ENCODE measurements around the gene EHD4.

Gene EHD4

DNA sequence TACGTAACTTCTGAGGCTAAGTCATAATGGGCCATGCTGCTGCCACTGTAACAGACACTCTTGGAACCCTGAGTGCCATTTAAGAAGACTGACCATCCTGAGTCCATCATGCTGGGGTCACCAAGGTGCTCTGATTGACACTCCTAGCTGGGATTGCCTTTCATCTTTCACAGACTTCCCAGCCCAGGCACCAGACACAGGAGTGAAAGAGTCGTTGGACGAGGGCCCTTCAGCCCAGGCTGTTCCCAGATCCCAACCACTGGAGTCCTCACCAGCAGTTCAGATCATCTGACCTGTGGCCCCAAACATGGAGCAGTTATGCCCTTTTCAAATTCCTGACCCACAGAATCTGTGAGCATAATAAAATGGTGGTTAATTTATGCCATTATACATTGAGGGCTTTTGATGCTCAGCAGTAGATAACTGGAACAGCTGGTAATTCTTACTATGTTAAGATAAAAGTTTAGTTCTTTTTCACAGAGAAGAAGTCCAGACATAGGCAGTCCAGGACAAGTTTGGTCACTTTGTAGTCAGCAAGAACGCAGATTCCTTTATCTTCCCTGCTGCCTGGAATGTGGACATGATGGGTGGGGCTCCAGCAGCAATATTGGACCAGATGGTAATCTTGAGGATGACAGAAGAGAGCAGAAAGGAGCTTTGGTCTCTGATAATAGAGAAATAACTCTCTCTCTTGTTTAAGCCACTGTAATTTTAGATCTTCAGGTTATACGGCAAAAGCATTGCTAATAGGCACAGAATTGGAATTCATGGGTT is 7.3 kb upstream of the EHD4 start:
- no peak for DNase-seq

DNA sequence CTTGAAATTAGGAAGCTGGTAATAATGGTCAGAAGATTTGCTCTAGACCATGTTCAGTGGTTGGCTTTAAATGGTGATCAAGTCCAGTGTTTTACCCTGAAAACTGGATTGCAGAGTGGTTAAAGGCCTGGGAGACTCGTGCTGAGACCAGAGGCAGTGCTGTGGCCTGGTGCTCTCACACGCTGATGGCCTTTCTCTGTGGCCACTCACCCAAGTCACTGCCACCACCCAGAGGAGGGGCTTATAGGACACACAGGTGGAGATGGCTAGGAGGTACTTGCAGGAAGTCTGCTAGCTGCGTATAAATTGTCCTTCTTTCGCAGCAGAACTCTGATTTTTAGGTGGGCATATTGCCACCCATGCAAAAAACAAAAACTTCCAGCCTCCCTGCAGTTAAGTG is 6.2 kb upstream of the EHD4 start:
- no peak for DNase-seq

DNA sequence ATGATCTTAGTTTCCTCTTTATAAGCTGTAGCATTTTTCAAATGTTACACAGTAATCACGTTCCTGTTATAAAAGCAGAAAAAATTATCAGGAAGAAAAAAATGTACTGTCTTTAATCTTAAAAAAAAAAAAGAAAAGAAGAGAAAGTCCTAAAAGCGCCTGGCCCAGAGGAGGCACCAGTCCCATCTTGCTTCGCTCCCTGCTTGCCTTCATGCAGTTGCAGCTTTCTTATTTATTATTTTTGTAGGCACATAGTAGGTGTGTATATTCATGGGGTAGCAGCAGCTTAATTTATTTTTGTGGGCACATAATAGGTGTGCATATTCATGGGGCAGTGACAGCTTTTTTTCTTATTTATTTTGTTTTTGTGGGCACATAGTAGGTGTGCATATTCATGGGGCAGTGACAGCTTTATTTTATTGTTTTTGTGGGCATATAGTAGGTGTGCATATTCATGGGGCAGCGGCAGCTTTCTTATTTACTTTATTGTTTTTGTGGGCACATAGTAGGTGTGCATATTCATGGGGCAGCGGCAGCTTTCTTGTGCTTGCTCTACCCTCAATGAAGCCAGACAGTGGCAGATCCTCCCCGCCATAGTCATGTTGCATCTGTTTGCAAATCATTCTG is 5.5 kb upstream of the EHD4 start:
- DNase-seq = no peak

DNA sequence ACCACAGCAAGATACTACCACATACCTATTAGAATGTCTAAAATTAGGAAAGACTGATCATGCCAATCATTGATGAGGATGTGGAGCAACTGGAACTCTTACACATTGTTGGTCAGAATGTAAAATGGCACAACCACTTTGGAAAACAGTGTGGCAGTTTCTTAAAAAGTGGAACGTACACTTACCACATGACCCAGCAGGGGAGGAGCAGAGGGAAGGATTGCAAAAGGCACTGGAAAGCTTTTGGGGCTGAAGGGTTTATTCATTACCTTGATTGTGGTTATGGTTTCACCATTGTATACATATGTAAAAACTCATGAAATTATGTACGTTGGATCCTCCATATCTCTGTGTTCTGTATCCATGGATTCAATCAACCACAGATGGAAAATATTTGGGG is 3.3 kb upstream of the EHD4 start:
- DNase-seq = no peak

DNA sequence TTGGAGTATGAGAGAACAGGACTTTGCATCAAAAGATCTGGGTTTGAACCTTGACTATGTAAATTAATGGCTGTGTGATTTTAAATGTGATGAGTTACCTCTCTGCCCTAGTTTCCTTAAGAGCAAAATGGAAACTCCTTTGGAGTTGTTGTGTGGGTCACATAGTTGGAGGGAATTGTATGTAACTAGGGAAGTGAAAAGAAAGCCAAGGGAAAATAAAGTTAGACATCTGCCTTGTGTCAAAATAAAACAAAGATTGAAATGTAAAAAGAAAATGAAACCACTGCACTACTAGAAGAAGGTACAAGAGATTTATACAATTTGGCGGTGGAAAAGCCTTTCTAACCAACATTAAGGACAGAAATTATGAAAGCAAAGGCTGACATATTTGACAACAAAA is 1.7 kb upstream of the EHD4 start:
- no peak for DNase-seq

DNA sequence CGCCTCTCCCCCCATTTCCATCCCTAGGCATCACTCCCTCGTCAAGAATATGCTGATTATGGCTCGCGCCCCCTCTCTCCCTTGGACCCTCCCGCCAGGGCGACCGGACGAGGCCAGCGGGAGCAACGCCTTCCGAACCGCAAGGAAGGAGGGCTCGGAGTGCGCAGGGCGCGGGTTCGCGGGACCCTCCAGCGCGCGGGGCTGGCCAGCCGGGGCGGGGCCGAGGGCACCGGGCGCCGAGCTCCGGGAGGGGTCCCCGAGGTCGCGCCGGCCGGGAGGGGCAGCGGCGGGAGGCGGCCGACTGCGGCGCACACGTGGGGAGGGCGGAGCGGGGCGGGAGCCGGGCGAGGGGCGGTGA is 483 bp downstream of the EHD4 start:
- DNase-seq = no peak

DNA sequence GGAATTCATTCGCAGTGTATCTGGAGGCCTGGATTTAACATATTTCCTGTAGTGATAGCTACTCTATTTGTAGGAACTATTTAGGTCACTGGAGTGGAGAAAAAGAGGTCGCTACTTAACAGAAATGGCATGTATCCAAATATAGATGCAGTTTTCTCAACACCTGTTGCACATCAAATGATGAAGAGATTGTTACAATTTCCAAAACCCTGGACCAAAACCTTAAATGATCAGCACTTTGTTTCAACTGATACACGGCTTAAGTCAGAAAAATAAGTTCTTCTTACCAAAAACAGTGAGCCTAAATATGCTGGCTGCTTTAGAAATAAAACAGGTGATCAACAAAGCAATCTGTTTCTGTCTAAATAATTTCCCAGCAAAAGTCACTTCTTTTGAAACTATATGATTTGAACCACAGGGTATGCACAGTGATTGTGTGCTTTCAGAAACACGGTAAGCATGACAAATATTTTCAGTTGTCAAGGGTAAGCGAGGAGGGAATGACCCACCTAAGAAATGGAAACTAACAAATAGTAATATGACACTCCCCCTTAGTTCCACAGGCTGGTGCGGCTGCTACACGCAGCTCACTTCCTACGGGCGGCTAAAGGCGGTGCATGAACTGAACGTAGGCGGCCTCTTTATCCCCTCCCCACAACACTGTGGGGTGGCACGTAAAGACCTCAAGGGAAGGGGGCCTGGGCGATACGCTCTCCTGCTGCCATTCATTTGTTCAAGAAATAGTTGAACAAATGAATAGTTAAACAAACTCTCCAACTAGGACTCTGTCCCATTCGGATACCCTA is 1.1 kb downstream of the EHD4 start:
- DNase-seq = peak; percentile 71

DNA sequence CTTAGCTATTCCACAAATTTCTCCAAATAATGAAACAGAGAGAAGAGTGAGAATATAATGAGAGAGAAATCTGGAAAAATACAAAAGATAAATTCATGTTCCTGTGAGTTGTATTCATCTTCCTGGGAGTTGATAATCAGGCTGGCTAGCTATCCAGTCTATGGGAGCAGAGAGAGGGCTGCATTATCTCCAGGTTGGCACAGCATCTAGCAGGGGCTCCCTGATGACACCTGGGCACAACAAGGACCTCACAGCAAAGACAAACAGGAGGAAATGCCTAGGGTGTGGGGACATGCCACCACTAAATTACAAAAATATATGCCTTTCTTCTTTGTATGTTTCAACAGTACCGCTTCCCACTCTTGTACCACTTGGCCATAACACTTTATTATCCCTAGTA is 1.9 kb downstream of the EHD4 start:
- no peak for DNase-seq

DNA sequence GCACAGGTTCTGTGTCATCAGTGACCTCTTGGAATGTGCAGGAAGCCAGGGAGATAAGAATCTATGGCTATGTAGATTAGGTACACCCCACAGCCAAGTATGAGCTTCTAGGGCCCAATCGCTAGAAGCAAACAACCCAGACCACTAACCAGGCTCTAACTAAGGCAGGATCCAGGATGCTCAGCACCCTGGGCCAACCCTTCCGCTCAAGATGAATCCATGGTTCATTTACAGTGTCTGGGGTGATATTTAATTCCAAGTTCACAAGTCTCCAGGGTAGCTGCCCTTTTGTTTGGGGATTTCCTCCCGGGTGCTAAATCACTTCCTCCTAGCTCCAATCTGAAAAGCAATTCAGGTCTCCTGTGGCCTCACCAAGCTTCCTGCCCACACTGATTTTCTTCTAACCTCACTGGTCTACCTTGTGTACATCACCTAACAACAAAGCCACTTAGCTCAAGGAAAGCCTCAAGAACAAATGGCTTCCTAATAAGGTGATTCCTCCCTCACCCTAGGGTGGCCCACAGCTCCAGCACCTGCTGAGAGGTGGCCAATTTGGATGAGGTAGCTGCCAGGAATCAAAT is 2.4 kb downstream of the EHD4 start:
- DNase-seq = no peak

DNA sequence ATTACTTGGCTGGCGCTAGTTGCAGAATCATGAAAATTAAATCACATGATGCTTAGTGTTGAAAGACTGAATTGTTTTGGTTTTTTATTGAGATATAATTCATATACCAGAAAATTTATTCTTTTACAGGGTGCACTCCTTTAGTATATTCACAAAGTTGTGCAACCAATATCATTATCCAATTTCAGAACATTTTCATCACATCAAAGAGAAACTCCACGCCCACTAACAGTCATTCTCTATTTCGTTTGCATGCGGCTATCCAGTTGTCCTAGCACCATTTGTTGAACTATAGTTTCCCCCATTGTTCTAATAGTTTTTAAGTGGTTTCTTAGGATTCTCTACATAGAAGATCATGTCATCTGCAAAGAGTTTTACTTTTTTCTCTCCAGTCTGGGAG is 3.7 kb downstream of the EHD4 start:
- DNase-seq = no peak

DNA sequence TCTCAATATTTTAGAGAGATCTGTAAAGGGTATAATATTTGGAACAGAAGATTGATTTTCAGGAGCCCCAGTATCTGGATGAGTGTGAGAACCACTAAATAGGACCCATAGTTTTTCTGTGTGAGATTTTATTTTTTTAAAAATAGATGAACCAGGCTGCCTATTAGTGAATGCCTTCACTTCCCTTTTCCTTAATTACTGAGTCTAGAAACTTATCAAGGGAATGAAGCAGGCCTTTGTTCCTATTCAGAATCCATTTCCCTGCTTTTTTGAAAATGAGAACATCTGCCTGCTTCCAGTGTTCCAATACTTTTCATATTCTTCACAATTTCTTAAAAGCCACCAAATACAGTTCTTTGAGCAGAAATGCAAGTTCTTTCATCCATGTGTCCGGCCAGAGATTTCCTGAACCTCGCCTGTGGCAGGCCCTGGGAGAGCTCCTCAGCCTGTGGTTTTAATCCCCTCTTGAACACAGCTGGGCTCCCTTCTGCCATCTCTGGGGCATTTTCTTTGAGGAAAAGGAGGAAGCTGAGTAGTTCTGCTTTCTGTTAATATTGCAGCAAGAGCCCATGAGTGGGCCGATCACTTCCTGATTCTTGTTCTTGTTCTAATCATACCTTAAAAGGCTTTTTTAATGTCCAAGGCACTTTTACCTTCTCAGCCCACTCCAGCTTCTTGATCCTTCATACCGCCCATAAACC is 4.7 kb downstream of the EHD4 start:
- DNase-seq = no peak

DNA sequence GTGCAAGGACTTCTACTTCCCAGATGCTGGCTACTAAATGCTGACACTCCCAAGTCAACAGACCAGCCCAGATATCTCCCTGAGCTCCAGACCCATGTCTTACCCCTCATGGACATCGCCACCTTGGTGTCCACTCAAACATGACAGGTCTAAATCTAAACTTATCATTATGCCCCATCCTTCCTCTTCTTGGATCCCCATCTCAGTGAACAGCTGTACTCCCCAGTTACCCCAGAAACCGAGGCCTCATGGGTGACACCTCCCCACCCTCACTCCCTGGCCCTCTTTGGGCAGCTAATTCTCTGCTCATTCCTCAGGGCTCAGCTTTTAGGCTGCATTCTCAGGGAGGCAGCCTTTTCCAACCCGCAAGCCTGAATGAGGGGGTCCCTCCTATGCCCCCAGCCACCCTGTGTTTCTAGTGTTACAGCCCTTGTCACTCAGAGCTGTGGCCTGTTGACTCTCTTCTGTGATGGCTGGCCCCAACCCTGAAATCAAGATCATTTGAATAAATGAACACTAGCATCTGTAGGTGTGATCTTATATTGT is 5.4 kb downstream of the EHD4 start:
- no peak for DNase-seq

DNA sequence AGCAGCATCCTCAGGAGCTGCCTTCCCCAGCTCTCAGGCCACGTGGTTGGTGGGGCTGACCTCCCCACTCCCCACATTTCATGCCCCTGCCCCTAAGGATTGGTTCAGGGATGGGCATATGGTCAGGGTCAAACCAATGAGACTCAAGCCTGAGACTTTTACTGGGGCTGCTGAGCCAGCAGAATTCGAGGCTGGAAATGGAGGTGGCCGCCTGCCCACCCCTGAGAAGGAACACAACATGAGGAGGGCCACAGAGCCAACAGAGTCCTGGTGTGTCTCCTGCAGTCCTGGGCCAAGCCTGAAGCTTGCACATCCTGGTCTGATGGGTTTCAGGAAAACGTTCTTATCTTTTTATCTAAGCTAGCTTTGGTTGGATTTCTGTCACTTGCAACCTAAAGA is 5.9 kb downstream of the EHD4 start:
- no peak for DNase-seq

DNA sequence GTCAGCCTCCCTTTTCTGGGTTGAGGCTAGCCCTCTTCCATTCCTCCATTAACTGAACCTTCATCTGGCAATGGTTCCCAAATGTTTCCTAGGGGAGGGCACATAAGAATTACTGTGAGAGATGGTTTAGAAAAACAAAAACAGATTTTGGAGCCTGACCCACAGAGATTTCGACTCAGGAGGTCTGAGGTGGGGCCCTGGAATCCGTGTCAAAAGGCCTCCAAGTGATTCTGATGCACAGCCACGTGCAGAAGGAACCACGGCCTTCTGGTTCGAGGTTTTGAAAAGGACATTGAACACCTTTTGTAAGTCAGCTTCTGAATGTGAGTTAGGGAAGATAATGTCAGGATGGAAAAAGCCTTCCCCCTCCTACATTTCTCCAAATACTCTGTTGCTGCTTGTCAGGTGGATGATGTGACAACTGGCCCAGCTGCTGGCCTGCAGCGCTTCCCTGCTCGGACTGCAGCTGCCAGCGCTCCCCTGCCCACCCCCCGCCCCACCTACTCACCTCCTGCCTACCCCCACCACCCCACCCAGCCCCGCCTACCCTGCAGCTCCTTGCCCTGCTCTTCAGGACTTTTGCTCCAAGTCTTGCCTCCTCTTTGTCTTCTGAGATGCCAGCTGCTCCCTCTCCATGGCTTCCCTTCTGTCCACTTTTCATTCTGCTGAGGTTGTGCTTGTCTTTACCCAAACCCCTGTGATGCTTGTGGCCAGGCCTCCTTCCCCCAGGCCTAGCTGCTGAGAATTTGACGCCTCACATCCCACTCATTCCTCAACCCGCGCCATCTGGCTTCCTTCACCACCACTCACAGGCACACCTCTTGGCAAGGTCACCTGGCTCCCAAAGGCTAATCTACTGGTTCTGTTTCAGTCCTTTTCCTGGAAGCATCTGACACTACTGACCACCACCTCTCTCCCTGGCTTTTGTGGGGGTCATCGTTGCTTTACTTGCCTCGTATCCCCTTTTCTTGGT is 6.6 kb downstream of the EHD4 start:
- DNase-seq = no peak

DNA sequence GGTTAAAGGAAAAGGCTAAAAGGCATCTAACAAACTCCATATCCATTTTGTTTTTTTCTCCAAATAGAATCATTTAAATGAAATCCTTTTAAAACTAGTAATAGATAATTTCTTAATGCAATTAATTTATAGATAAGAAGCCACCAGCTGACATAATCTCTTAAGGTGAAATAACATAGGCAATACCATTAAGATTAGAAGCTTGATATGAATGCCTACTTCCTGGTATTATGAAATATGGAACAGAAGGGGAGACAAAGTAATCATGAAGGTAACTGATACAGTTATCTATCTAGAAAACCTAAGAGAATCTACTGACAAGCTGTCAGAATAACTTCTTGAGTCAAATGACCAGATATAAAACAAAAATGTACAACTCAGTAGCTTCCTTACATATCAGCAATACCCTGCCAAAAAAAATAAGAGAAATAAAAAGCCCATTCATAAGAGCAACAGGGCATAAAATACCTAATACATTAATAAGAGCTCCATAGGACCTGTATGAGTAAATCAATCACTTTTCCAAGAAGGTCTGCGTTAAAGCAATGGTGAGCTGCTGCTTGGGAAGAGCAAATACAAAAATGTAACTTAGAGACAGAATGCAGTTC is 10.7 kb downstream of the EHD4 start:
- DNase-seq = no peak

DNA sequence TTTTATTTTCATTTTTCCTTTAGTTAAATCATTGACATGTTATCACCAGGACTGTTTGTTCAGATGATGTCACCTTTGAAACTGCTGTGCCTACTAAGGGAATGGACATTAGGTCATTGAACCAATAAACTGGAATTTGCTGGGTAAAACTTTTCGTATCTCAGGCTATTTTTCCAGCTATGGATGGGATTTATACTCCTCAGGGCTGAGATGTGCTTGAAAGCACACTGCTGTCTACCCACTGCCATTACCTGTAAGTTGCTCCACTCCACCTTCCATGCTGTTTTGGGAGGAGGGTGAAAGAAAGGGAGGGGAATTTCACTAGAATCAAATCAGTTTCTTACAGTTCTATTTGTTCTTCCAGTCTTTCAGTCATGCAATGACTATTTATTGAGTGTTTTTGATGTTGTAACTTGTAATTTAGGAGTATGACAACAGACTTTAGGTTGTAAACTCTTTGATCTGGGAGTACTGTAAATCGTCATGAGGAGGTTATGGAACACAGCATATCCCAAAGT is 11.3 kb downstream of the EHD4 start:
- no peak for DNase-seq

DNA sequence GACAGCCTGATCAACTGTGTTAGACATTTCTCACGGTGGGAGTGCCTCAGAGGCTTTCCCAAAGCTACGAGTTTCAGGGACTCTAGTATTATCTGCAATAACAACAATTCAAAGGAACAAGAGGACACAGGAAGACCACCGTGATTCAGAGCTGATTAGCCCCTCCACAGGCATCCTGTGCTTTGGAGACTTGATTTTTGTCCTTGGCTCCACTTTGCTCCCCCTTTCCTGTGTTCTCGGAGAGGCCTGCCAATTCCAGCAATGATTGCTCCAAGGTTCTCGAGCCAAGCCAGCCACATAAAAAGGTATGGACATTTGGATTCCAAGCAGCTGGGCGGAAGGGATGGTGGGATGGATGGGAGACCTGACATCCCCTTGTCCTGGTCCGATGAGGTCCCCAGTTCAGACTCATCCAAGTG is 14.3 kb downstream of the EHD4 start:
- no peak for DNase-seq

DNA sequence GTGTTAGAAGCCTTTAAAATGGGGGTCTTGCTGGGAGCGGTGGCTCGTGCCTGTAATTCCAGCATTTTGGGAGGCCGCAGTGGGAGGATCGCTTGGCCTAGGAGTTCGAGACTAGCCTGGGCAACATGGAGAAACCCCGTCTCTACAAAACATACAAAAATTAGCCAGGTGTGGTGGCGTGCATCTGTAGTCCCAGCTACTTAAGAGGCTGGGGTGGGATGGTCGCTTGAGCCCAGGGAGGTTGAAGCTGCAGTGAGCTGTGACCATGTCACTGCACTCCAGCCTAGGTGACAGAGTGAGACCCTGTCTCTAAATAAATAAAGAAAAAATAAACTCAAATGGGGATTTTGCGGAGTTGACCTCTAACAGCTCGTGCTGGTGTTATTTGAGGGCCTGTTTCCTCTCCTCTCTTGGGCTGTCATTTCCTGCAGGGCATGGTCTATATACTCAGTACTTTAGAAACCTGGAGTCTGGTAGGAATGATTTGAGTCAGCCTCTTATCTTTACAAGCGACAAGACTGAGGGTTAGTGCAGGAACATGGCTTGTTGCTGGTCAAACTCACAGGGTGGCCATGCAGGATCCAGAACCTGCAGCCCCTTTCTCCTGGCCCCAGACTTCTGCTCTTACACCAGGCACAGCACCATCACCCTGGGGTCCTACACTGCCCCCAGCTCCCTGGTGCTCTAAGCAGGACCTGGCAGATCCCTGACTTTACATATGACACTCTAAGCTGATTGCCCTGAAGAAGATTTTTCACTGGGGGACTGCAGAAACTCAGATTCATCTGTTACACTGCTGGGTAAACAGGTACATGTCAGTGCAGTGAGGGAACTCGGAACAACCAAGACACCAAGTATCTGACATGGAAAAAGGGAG is 15.1 kb downstream of the EHD4 start:
- no peak for DNase-seq

DNA sequence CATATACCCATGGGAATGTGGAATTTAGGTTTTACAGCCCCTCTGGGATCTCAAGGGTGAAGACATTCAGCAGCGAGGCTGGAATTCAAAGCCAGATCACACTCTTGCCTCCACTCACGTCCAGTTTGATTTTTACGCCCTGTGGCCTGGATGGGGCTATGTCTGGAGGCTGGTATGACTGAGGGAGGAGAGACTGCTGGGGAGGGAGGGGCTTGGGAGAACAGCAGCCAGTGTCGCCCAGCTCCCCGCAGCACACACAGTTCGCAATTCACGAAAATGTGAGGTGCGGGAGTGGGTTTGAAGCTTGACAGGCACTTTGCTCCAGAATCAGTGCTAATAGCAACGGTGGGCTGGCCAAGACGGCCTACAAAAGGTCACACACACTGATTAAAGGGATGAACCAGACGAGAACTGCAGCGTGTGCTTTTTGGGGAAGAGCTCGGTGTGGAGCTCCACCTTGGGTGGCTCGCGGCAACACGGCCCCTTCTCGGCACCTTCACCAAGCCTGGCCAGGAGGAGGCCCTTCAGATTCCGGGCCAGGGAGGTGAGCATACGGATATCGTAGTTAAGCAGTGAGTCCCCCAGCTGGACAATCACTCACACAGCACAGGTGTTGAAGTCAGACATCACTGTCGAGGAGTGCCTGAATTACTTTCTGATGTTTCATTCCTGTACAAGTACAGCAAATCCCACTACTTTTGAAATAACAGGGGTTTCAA is 16.4 kb downstream of the EHD4 start:
- no peak for DNase-seq

Data from activated T-cell treated with anti-CD3 and anti-CD28 coated beads, Interleukin-2, amount 50 U/mL, for 1 hour (primary cell).